Muscle layer of duodenum (tissue), 2 donors: ENCODE measurements around the gene MAP1LC3B.

Experiments used
- H3K27ac ChIP-seq: one replicate; pipeline ENCODE4 v1.7.0; 2013; ENCODE audit warnings: mild to moderate bottlenecking, low read length
- H3K27me3 ChIP-seq: one replicate; pipeline ENCODE4 v1.7.0; 2013; ENCODE audit warnings: low read depth, mild to moderate bottlenecking, control low read depth, low read length
- H3K36me3 ChIP-seq, 2 donors: one replicate each; pipeline ENCODE4 v1.7.0; 2013; ENCODE audit warnings: low read length in 2 of 2, control low read depth in 1 of 2, mild to moderate bottlenecking in 1 of 2; ENCODE audit not compliant: insufficient read depth in 2 of 2, control insufficient read depth in 1 of 2
- H3K4me1 ChIP-seq, 2 donors: one replicate each; pipeline ENCODE4 v1.7.0; 2013; ENCODE audit warnings: low read length in 2 of 2, mild to moderate bottlenecking in 2 of 2, control low read depth in 1 of 2, moderate library complexity in 1 of 2; ENCODE audit not compliant: insufficient read depth in 2 of 2, control insufficient read depth in 1 of 2
- H3K4me3 ChIP-seq, 2 donors: one replicate each; pipeline ENCODE4 v1.7.0; 2013; ENCODE audit warnings: low read length in 2 of 2, low read depth in 1 of 2, mild to moderate bottlenecking in 1 of 2
- H3K9me3 ChIP-seq, 2 donors: one replicate each; pipeline ENCODE4 v1.7.0; 2013; ENCODE audit warnings: low read length in 2 of 2, control low read depth in 1 of 2, mild to moderate bottlenecking in 1 of 2; ENCODE audit not compliant: control insufficient read depth in 1 of 2
- donor health status: healthy.

MAP1LC3B gene

GRCh38 chr16:87412371-87412995 is 20.3 kb downstream of the MAP1LC3B start:
- Histone ChIP-seq H3K4me3 (no peak overlapping the region), H3K27ac (no peak overlapping the region), H3K27me3 (no peaks in the 10 kb centered on the region), H3K4me1 (no peaks in the 10 kb centered on the region), H3K36me3 (peaks cover 36 to 75% of the 10 kb centered on the region in 2 donors), H3K9me3 (no peaks in the 10 kb centered on the region)

GRCh38 chr16:87412996-87413421 is 20.9 kb downstream of the MAP1LC3B start:
- Histone ChIP-seq H3K4me3 (no peak overlapping the region), H3K27me3 (no peaks in the 10 kb centered on the region), H3K9me3 (no peaks in the 10 kb centered on the region), H3K4me1 (no peaks in the 10 kb centered on the region), H3K36me3 (peaks cover 37 to 74% of the 10 kb centered on the region in 2 donors), H3K27ac (no peak overlapping the region)

GRCh38 chr16:87414251-87414680 is 22.1 kb downstream of the MAP1LC3B start:
- Histone ChIP-seq H3K4me3 (no peak overlapping the region), H3K27ac (no peak overlapping the region), H3K27me3 (no peaks in the 10 kb centered on the region)

GRCh38 chr16:87415441-87415840 is 23.3 kb downstream of the MAP1LC3B start:
- Histone ChIP-seq H3K27ac (no peak overlapping the region), H3K9me3 (no peaks in the 10 kb centered on the region), H3K36me3 (peaks cover 38 to 74% of the 10 kb centered on the region in 2 donors), H3K4me3 (no peak overlapping the region), H3K27me3 (no peaks in the 10 kb centered on the region), H3K4me1 (no peaks in the 10 kb centered on the region)

More at GRCh38 chr16:87414251-87414680, 22.1 kb downstream of the MAP1LC3B start:
- Histone ChIP-seq H3K36me3 (peaks cover 41 to 76% of the 10 kb centered on the region in 2 donors), H3K9me3 (no peaks in the 10 kb centered on the region), H3K4me1 (no peaks in the 10 kb centered on the region)

DNA sequence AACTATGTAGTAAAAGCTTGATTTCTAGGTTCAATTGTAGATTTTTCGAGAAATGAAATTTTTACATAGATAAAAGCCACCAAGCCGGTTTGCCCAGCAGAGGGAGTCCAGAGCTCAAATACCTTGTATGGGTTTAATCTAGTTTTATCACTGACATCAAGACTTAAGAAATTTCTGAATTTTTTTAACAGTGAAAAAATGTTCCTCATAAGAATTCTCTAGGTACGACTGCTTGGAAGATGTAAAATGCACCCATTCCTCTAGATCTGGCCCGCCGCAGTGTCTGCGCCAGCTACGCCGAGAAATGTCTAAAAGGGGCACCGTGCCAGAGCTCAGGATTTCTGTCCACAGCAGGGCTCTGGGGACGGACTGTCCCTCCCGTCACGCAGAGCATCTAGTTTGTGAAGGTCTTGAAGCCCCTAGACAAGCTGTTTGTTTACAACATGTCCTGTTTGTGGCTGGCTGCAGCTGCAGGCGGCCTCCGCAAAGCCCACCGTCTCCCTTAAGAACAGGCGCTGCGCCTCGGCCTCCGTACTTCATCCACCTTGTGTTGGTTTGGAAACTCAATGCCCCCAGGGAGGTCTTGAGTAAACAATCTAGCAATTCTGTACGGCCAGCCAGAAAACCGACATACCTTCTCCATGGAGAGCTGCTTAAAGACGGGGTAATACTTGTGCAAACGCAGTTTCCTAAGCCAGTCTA is 24.8 kb downstream of the MAP1LC3B start:
- Histone ChIP-seq H3K9me3 (no peaks in the 10 kb centered on the region), H3K27ac (no peak overlapping the region), H3K27me3 (no peaks in the 10 kb centered on the region), H3K4me3 (no peak overlapping the region), H3K4me1 (no peaks in the 10 kb centered on the region), H3K36me3 (peaks cover 40 to 74% of the 10 kb centered on the region in 2 donors)

- Histone ChIP-seq H3K27ac (no peak overlapping the region), H3K9me3 (no peaks in the 10 kb centered on the region), H3K4me1 (no peaks in the 10 kb centered on the region), H3K4me3 (no peak overlapping the region), H3K36me3 (peaks cover 40 to 72% of the 10 kb centered on the region in 2 donors), H3K27me3 (no peaks in the 10 kb centered on the region)
Observed at GRCh38 chr16:87417528-87417910, 25.4 kb downstream of the MAP1LC3B start.

- no peaks in the 10 kb centered on the region for H3K27me3 ChIP-seq
- no peaks in the 10 kb centered on the region for H3K9me3 ChIP-seq
- H3K36me3 ChIP-seq: peaks cover 40 to 71% of the 10 kb centered on the region in 2 donors
- H3K4me1 ChIP-seq: no peaks in the 10 kb centered on the region
- H3K4me3 ChIP-seq: no peak overlapping the region
- no peak overlapping the region for H3K27ac ChIP-seq
Observed at GRCh38 chr16:87418216-87418615, 26.1 kb downstream of the MAP1LC3B start.

GRCh38 chr16:87418644-87419043 is 26.5 kb downstream of the MAP1LC3B start:
- Histone ChIP-seq H3K9me3 (no peaks in the 10 kb centered on the region), H3K4me3 (no peak overlapping the region), H3K27me3 (no peaks in the 10 kb centered on the region), H3K4me1 (no peaks in the 10 kb centered on the region), H3K36me3 (peaks cover 40 to 71% of the 10 kb centered on the region in 2 donors), H3K27ac (no peak overlapping the region)

DNA sequence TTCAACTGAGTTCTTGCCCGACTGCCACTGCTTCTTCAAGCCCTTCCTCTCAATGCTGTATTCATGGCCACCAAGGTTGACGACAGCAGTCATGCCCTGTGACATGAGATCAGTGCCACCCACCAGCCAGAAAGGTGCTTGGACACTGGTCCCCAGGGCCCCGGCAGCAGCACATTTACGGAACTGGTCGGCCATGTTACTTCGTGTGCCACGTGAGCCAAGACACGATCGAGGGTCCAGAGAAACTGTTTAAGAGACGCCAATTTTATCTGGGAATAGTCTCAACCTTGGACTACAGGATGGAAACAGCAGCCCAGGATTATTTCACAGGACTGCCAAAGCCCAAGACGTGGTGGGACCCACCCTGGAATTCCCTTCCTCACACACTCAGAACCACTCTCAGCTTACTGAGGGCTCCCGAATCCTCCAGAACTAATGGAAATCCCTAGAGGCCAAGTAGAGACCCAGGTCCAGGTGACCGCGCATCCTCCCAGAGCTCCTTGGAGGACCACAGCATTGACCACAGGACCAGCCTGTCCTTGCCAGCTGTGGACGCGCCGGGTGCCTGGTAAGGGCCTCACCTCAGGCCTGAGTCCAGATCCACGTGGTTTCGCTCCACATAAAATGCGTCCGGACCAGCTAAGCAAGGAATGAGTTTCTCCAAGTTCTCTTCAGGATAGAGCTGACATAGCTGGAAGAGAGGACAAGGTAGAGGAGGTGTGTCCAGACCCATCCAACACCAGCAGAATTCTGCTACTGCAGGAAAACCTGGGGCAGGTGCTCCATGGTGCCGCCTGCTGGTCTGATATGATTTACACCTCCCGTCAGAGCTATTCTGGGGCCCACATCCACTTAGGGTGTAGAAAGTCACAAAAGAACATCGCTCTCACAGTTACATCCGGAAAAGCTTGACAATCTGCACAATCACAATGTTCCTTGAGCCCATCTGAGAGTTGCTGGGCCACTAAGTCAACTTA is 28.2 kb downstream of the MAP1LC3B start:
- Histone ChIP-seq H3K9me3 (no peaks in the 10 kb centered on the region), H3K36me3 (peaks cover 32 to 74% of the 10 kb centered on the region in 2 donors), H3K4me3 (no peak overlapping the region), H3K27me3 (no peaks in the 10 kb centered on the region), H3K27ac (no peak overlapping the region), H3K4me1 (no peaks in the 10 kb centered on the region)

- Histone ChIP-seq H3K36me3 (peaks cover 29 to 66% of the 10 kb centered on the region in 2 donors), H3K27me3 (no peaks in the 10 kb centered on the region), H3K9me3 (no peaks in the 10 kb centered on the region), H3K4me3 (no peak overlapping the region), H3K4me1 (no peaks in the 10 kb centered on the region), H3K27ac (no peak overlapping the region)
Observed at GRCh38 chr16:87421003-87421912, 29.1 kb downstream of the MAP1LC3B start.
